ENCODE results near the gene PACSIN2.

DNA sequence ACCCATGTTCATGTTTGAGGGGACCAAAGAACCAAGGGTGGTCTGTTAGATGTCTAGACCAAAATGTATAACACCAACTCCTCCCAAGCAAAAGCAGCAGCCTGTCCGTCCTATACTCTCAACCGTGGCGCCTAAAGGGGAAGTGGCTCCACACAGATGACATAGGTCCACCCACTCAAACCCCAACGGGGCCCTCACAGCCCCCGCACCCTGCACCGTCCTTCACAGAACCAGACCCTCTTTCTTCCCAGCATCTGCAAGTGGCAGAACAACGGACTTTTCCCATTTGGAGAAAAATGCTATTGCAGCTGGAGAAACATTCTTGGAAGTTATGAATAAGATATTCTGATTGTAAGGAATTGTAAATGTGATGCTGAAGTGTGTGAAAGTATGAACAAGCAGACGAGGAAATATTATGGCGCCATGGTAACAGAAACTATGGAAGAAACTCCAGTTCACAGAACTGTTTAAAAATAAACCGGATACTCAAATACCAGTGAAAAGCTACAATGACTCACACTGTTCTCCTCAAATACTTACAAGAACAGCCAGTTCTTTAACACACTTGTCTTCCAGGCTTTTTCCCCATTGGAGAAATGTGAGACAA, 81.4 kb downstream of the PACSIN2 start:
- no peak for TF ChIP-seq POLR2AphosphoS5 (IDR thresholded peaks at IDR 0.05; ENCODE audit: low read depth, low read length)
- TF ChIP-seq TAF1 (IDR thresholded peaks at IDR 0.05; ENCODE audit: borderline replicate concordance, insufficient read depth, low read length) = no peak
- no peak for TF ChIP-seq SIN3A (IDR thresholded peaks at IDR 0.05; ENCODE audit: borderline replicate concordance, insufficient read depth, low read length)

All from PFSK-1 (cell line).